ENCODE measurements around the gene NAA16.
"Not testable (repeated sequence)": the region's sequence is repeated elsewhere in the genome, so short reads cannot be mapped to it uniquely, and the experiment has no call there.

Gene NAA16

DNA sequence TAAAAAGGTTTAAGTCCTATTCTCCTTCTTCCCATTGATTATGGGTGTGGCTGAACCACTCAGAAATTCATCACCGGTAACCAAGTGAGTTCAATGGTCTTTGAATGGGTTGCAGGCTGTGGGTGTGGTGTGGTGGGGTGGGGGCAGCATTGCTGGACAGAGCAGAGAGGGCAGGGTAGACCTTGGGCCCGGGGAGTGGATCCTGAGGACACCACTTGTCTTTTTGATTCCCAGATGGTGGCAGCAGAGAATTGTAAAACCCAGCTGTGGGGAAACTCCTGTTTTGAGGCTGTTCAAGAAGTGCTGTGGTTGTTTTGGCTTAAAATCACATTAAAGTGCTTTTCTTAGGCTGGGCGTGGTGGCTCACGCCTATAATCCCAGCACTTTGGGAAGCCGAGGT lies 100.5 kb downstream of the NAA16 start:
- no peak for DNase-seq

DNA sequence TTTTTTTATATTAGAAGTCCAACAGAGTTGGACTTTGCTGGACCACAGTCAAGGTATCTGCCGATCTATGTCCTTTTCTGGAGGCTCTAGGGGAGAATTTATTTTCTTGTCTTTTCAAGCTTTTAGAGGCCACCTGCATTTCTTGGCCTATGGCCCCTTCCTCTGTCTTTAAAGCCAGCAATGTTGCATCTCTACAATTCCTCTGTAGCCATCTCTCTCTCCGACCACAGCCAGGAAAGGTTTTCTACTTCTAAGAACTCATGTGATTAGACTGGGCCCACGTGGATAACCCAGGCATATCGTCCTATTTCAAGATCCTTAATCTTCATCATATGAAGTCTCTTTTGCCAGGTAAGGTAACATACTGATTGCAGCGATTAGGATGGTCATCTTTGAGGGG lies 102.8 kb downstream of the NAA16 start:
- no peak for DNase-seq

DNA sequence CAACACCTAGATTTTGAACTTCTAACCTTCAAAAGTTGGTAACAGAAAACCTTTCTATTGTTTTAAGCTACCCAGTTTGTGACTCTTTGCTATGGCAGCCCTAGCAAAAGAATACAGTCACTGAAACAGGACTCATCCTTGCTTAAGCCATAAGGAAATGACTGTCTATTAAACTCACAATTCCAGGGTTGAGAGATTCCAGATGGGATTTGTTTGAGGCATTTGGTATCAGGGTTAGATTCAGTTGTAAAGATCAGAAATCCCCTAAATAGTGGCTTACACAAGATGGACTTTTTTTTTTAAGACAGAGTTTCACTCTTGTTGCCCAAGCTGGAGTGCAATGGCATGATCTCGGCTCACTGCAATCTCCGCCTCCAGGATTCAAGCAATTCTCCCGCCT lies 105.2 kb downstream of the NAA16 start:
- no peak for DNase-seq

GRCh38 chr13:41418027-41418426 lies 107.0 kb downstream of the NAA16 start:
- no peak for DNase-seq

DNA sequence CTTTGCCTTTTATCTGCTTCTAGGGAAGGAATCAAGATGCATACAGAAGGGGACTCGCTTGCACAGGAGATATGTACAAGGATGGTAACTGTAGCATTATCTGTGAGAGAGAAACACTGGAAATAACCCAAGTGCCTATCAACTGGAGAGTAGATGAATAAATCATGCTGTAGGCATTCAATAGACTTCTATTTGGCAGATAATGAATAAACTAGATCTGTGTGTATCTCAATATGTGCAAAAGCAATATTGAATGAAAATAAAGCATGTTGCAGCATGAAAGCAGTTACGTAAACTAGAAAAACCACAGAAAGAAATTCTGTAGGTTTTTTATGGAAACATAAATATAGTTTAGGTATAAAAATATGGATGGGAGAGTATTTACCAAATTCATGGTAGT lies 107.7 kb downstream of the NAA16 start:
- DNase-seq, result no peak

GRCh38 chr13:41419206-41419605 lies 108.1 kb downstream of the NAA16 start:
- no peak for DNase-seq

DNA sequence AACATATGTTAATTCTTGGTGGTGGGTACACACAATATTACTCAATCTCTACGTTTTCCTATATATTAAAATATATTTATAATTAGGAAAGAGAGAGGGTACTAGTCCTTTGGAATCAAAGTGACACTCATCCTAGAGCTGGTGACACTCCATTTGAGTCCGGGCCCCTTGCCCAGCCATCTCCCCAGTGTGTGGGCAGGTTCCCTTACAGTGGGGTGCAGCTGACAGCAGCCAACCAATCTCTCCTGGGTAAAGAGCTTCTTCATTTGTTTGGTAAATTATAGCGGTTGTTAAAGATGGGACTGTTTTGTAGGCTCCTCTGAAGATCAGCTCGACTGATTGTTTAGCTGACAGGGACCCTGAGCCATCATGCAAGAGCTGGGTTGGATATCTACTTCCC lies 109.1 kb downstream of the NAA16 start:
- DNase-seq, result no peak

- DNase-seq, result not testable (repeated sequence)
Measured at GRCh38 chr13:41421330-41421729, 110.3 kb downstream of the NAA16 start.

DNA sequence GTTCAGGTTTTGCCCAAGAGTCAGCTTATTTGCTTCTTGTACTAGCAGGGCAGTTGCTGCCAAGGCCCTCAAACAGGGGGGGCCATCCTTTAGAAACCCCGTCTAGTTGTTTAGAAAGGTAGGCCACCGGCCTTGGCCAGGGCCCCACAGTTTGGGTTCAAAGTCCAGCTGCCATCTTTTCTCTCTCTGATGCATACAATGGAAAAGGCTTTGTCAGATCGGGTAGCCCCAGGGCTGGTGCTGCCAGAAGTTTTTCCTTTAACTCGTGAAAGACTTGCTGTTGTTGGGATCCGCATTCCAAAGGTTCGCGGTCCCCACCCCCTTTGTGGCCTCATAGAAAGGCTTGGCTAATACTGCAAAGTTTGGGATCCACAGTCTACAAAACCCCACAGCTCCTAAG lies 110.9 kb downstream of the NAA16 start:
- not testable (repeated sequence) for DNase-seq

DNA sequence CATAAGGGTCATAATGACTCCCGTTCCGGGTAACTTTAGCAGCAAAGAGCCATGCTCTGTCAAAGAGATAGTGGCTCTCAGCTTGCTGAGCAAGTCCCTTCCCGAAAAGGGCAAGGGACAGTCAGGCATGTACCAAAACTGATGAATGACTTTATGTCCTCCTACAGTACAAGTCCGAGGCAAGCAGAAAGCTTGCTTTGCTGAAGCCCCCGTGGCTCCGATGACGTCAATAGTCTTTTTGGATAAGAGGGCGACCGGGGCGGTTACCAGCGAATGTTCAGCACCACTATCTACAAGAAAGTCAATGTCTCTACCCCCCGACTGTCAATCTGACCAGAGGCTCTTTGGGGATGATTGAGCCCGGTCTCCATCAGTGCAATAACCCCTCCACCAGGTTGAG lies 112.2 kb downstream of the NAA16 start:
- not testable (repeated sequence) for DNase-seq

DNA sequence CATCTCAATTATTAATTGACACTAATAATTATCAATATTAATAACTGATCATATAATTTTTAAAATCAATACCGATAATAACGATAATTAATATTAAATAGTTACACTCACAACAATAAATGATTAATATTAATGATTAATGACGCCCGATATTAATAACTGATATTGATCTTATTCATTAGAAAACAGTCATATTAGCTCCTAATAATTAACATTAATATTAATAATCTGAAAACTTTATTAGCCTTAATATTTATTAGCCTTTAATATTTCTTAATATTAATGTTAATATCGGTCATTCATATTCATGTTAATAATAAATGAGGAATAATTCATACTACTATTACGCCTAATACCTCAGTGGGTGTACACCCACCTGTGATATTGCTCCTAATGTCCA lies 113.6 kb downstream of the NAA16 start:
- not testable (repeated sequence) for DNase-seq

DNA sequence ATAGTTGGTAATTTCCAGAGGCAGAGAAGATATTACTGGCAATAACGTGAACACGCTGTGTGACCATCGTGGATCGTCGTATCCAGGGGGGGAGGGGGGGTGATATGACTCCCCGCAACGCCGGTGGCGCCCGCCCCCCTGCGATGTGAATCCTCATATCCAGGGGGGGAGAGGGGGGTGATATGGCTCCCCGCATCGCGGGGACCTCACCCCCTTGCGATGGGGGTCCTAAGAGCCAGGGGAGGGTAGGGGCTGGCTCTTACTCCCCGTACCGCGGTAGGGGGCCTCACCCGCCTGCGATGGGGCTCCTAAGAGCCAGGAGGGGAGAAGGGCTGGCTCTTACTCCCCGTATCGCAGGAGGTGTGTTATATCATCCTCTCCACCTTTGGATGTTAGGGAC lies 115.0 kb downstream of the NAA16 start:
- no peak for DNase-seq
